T-helper 2 cell (primary cell): ENCODE measurements around the gene PLGRKT.
"Not testable (repeated sequence)": the region's sequence is repeated elsewhere in the genome, so short reads cannot be mapped to it uniquely, and the experiment has no call there.

Source experiments
- DNase-seq, 5 experiments: peaks; one replicate each; pipeline versions ENCODE4 v3.0.0 to v3.0.0-alpha.2; 2012 to 2022

Gene PLGRKT

DNA sequence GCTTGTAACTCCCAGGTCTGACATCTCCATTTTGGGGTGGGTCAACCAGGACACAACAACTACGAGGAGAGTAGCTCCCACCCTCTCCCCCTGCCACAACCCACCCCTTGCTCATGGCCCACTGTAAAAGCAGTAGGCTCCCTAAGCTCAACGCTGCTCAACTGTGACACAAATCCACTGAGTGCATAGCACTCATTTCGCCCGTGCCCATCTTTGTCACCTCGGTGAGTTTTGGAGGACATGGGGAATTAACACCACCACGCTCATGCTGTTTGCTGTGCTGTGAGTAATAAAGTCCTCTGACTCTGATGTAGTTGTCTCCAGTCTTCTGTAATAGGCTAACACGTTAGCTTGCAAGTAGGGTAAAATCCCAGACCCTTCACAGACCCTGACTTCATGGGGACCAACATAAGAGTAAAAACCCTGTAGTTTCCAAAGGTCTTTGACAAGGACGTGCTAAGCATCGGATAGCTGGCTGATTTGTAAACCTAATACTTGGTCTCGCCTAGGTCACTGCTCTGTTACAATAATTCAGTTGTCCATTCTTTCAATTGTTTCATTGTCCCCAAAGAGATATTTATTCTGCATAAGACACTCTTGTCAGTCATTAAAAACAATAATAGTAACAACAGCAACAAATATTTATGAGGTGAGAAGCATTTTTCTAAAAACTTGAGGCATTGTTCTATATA is 7.7 kb downstream of the PLGRKT start:
- DNase-seq = no peak

DNA sequence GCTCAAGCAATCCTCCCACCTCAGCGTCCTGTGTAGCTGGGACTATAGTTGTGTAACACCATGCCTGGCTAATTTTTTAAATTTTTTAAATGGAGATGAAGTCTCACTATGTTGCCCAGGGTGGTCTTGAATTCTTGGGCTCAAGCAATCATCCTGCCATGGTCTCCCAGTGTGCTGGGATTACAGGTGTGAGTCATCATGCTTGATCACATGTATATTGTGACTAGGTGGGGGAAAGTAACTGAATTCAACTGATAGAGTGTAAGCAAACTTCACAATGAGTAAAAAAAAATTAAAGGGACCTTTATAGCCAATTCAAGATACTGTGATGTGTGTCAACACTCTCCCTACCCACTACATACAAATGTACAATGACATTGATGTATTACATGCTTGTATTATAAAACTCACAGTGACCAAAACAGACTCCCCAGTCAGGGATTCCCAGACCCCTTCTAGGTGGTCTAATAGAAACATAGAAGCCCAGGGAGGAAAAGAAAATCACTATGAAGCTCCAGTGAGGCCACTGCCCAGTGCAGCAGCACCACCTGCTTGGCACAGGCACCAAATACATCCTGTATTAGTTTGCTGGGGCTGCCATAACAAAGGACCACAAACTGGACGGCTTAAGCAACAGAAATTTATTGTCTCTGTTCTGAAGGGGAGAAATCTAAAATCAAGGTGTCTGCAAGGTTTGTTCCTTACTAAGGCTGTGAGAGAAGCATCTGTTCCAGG is 8.8 kb downstream of the PLGRKT start:
- DNase-seq = no peak

DNA sequence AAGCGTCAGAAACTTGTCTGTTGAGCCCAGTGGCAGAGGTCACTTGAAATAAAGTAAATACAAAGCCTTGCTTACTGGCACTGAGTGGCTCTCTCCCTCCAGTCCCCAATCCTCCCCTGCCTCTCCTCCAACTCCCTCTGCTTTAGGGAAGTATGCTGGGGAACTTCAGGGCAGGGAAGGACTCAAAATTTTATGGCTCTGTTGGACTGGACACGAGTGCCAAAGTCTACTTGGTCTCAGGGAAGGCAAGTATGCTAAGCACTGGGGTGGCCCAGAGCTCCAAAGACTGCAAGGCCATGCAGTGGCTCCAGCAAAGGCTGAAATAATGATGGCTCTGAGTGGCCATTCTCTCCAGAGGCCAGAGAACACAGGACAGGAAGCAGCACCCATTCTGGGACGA is 9.6 kb downstream of the PLGRKT start:
- no peak for DNase-seq

DNA sequence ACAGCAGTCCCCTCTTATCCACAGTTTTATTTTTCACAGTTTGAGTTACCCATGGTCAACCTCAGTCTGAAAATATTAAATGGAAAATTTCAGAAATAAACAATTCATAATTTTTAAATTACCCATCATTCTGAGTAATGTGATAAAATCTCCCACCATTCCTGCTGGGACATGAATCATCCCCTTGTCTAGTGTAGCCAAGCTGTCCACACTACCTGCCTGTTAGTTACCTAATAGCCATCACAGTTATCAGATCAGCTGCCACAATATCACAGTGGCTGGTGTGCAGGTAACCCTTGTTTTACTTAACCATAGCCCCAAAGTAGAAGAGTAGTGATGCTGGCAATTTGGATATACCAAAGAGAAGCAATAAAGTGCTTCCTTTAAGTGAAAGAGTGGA is 10.7 kb downstream of the PLGRKT start:
- DNase-seq = no peak

DNA sequence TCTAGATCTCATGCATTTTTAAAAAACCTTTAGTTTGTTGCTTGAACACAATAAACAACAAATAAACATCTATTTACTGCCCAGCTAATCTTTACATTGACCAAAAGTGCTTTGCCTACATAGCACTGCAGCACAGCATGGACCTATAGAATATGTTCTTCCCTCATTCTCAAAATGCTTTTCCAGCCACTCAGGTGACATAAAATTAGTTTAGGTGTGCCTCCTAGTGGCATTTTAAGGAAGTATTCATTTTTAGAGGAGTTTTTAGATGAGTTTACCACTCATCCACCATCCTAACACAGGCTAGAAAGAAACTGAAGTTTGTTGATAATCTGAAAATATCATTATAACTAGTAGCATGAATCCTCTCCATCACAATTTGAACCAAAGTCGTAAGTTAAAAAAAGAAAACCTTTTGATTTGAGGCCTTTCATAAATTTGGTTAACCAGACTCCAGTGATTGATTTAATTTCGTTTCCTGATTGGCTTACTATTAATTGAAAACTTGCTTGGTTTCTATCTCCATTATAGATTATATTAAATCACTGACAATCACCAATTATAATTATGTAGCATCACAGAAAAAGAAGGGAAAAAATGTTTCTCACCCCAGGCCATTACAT is 12.6 kb downstream of the PLGRKT start:
- peak in 2 of 5 experiments; percentile 22 to 64 for DNase-seq

DNA sequence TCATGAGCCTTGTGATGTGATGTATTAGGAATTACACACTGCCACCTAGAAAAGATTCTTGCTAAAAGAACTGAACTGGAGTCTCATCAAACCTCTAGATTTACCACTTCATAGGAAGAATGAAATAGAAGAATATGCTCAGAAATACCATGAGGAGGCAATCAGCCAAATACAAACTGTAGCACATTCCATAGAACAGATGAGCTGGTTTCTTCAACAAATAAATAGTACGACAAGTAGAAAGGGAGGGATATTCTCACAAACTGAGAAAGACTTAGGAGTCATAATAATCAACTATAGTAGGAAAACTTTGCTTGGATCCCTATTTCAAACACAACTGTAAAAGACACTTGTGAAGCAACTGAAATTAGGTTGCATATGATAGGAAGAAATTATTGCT is 15.4 kb downstream of the PLGRKT start:
- DNase-seq = no peak

DNA sequence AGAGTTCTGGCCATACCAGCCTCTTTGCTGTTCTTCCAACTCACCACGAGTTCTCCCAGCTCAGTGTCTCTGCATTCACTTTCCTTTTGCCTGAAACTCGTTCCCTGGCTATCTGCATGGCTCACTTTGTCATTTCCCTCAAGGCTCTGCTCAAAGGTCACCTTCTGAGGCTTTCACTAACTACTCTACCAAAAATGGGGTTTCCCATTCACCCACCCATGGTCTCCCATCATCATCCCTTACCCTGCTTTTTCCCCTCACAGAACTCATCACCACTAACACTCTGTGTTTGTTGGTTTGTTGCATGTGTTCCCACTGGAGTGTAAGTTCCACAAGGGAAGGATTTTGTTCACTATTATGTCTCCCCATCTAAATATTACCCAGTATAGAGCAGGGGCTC is 16.6 kb downstream of the PLGRKT start:
- no peak for DNase-seq

DNA sequence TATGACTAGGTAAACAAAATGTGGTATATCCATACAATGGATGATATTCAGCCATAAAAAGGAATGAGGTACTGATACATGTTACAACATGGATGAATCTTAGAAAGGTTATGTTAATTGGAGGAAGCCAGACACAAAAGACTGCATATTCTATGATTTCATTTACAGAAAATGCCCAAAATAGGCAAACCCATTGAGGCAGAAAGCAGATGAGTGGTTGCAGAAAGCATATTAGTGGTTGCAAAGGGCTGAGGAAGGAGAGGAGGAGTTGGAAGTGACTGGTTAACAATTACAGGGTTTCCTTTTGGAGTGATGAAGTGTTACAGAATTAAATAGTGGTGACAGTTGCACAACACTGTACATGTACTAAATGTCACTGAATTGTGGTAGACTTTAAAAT is 17.7 kb downstream of the PLGRKT start:
- DNase-seq = no peak

DNA sequence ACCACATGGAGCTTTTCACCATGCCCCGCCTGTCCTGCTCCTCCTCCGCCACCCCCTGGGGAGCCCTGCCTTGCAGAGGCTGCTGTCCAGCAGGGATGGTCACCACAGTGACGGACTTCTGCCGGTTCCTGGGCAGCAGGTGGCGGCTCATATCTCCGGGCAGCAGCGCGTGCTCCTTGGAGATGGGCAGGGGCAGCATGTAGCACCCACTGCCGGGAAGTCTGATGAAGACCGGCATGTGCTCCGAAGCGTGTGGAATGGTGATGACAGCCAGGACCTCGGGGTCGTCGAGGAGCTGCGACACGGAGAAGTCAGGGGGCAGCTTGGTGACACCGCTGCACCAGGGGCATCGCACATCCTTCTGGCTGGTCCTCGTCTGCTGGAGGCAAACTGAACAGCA is 19.2 kb downstream of the PLGRKT start:
- no peak for DNase-seq

DNA sequence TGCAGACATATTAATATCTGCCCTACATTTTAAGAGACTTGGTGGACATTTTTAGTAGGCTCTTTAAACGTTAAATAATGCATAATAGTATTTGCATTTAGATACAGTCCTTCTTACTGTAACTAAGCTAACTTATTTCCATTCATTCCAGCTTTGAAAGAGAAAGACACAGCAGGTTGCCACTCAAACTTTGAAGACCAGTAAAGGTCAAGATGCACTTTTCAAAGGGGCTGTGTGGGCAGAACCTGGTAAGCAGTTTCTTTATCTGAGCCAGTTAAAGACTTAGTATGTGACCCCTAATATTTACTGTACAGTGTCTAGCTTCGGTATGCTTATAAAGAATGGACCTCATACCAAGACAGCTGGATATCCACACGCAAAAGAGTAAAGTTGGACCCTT is 20.8 kb downstream of the PLGRKT start:
- no peak for DNase-seq

DNA sequence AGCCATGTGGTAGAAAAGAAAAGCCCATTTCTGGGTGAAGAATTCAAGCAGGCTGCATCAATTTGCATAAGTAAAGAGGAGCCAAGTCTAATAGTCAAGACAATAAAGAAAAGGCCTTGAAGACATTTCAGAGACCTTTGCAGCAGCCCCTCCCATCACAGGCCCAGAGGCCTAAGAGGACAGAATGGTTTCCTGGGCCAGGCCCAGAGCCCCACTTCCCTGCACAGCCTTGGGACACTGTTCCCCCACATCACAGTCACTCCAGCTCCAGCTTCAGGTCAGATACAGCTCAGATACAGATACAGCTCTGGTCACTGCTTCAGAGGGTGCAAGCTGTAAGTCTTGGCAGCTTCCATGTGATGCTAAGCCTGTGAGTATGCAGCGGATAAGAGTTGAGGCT is 29.1 kb downstream of the PLGRKT start:
- DNase-seq = no peak

DNA sequence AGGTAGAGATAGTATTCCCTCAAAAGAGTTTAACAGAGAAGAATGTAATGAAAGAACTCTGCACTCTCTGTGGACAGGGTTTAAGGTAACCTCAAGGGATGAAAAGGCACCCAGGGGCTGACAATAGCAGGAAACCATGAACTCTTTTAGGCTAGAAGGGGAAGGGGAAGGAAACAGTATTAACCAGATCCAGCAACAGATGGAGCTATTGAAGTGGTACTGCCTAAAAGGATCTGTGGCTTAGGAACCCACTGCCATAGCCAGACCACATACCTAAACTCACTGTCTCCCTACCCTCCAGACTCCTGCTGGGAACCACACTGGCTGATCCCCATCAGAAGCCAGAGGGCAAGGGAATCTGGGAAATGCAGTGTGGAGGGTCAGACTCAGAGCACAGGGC is 35.5 kb downstream of the PLGRKT start:
- DNase-seq = no peak

DNA sequence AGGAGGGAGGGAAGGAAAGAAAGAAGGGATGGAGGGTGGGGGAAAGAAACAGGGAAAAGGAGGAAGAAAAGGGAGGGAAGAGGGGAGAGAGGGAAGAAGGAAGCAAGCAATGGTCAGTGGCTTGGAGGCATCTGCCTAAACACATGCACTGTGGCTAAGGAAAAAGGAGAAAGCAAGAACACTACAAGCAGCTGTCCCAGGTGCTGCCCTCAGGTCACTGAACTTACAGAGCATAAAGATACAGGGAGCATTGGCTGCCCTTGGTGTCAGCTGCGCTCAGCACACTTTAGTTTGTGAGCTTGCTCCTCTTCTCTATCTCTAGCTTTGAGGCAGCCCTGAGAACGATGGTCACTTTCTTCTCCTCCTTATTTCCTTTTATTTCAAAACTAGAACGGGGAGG is 40.2 kb downstream of the PLGRKT start:
- not testable (repeated sequence) for DNase-seq

DNA sequence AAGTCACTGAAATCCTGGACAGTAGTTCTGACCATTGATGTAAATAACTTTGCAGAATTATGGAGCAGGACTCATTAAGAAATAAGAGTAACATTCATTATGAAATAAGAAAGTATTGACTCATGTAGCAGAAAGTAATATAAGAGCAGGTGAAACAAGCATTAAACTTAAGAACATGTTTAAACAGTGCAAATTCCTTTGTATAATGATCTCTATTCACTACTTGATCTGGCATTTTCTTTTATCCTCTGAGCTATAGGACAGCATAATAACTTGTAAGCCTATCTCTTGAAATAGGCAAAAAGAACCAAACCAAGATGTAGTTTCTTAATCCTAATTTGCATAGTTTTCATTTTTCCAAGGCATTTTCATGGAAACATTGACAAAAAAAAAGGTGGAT is 42.3 kb downstream of the PLGRKT start:
- no peak for DNase-seq

DNA sequence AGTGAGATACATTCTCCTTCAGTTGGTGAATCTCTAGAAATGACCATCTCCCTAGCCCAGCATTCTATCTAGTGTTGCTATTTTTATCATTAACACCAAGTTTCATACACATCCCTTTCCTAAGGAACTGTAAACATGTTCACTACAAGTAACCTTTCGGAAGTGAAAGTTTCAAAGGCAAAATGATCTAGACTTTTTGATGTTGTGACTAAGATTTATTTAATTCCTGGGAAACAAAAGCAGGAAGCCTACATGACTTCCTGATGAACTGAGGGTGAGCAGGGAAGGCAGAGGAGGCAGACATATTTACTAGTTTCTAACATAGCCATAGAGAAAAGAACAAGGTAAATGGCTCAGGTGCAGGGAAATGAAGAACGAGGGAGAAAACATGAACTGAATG is 43.7 kb downstream of the PLGRKT start:
- DNase-seq = not testable (repeated sequence)

DNA sequence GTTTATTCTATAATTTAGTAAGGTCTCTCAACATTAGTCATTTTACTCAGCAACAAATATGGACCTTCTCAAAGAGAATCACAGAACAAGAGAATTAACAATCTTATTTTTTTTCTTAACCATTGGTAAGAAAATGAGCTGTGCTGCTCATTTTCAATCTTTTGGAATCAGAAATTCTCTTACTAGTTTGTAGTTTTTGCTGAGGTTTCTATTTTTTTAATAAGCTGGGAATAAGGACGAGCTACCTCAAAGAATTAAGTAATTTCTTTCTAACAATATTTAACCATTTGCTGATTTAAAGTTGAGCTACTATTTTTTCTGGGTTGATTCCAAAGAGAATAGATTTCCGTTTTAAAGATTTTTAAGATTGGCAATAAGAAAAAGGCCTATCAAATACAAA is 44.2 kb downstream of the PLGRKT start:
- no peak for DNase-seq

DNA sequence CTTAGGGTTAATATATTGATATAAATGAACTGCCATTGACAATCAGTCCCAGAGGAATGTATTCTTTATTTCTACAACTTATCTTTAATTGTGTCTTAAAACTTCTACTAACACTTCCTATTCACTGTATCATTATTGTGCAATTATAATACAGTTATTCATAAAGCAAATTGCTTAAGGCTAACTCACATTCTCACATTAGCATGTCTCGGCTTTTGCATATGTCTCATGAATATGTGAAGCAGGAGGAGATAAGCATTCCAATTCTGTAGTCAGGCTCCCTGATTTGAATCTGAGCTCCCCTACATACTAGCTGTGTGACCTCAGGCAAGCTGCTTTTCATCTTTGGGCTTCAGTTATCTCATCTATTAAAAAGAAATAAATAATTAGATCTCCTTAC is 45.4 kb downstream of the PLGRKT start:
- DNase-seq = no peak

DNA sequence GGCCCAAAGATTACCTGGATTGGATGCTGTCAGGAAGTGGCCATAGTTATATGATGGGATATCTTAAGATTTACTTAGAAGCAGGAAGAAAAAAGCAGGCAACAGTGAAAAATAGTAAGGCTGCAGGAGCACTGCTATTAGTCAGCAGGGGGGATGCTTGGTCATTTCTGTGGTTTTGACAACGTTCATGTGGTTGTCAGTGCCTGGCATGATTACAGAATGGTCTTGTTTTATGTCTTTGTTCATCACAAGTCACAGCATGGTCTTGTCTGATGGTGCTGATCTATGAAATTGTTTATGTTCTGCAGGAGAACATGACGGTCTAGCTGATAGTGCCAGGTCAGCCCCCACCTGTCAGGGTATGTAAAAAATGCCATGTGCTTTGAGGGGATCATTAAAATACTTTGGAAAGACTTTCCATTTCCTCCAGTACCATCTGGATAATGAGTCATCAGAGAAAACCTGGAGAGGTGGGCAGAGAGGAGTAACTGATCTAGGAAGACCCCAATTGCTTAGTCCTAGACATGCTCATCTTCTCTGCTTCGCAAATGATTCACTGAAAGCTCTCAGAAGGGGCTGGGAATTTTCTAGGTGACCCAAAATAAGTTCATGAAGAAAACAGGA is 48.5 kb downstream of the PLGRKT start:
- DNase-seq = peak in 1 of 5 experiments; percentile 86

DNA sequence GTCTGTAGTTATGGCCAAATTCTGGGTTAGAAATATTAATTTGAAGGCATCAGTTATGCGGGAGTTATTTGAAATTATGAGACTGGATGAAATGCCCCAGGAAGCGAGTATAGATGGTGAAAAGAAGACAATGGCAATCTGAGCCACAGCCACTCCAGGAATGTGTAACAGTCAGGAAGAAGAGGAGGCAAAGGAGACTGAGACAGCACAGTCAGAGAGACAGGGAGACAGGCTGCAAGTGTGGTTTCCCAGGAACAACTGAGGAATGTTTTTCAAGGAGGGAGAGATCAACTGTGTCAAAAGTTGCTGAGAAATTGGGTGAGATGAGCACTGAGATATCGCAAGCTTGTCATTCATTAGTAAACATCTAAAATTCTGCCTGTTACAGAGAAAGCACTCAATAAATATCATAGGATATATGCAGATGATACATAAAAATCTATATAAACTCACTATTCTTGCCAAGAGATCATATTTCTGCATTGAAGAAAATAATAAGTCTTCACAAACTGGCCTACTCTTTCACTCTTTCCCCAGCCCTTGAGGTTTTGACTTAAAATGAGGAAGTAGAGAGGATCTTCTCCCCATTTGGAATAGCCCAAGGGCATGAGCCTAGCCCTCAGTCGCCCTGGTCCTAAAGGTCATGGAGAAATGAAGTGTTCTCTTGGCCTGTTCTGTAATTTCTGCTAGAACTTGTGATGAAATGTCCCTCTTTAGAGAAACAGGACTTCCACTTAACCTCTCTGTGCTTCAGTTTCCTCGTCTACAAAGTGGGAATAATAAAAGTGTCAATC is 49.5 kb downstream of the PLGRKT start:
- DNase-seq = no peak

DNA sequence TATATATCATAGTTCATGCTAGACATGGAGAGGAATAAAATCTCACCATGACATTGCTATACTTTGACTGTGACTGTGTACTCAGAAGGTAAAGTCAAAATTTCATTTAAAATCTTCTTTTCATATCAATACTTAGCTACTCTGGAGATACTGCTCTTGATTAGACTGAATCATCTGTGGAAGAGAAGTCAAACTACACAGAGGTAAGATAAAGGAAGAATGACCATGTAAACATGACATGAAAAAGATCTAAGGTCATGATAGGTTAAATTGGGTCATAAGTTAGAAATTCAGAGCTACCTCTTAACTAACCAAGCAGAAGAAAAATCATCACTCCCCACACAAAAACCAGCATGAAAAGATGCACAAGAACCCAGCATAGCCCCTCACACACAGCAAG is 53.3 kb downstream of the PLGRKT start:
- DNase-seq = peak in 1 of 5 experiments; percentile 60

DNA sequence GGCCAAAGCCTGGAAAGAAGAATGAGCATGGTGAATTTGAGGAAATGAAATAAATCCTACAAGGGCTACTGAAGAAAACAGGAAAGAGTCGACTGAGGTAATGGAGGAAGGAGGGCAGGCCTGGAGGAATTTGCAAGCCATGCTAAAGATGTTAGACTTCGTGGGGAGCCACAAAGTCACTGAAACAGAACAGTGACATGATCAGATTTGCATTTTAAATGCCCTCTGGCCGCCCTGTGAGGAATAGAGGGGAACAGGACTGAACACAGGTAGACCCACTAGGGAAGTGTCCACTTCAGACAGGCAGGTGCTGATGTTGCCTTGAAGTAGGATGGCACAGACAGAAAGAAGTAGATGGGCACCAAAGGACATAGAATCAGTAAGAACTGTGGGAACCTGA is 55.2 kb downstream of the PLGRKT start:
- no peak for DNase-seq

DNA sequence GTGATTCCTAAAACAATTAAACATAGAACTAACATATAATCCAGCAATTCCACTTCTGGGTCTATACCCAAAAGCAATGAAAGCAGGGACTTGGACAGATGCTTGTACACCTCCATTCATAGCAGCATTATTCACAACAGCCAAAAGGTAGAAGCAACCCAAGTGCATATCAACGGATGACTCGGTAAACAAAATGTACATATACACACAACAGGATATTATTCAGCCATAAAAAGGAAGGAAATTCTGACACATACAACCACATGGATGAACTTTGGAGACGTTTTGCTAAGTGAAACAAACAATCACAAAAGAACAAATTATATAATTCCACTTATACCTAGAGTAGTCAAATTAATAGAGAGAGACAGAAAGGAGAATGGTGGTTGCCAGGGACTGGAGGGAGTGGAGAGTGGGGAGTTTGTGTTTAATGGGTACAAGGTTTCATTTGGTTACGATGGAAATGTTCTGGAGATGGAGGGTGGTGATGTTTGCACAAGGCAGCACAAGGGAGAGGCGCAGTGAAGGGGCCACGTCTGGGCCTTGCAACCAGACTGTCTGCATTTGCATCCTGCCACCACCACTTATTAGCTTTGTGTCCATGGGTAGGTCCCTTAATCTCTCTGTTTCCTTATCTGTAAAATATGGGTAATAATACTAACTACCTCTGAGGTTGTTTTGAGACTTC is 61.8 kb downstream of the PLGRKT start:
- peak in 1 of 5 experiments; percentile 35 for DNase-seq
